Measurements from ENCODE around the gene SUSD1. TPM values are rescaled to one million over a fixed set of nuclear protein-coding genes. Genes with fewer than 3 reads are reported as not detected.

Gene SUSD1
- total and polyA plus RNA-seq, 2 of the 13 experiments (the other 11 are each of a cell fraction or from before 2014, with no cell fraction given), result 25.9 to 32.3 TPM

- DNase-seq (ENCODE audit: low spot score), result peak; percentile 60
- H4K20me1 ChIP-seq (ENCODE audit: insufficient read depth, low read length), result no peaks in the 10 kb centered on the region
- intact Hi-C loops (cut with micrococcal nuclease; ENCODE audit: unreplicated experiment), result loop anchor here (1.0 to 5.0 kb wide), 2 partner anchors 114 to 248 kb away; no protein-coding TSS in a partner anchor
- TF ChIP-seq FOSL2 (CRISPR knock-in tag; IDR thresholded peaks at IDR 0.05) (0 out of 2 replicates have a peak, but pooled peaks have one; percentile 16), ZNF350 (CRISPR knock-in tag; IDR thresholded peaks at IDR 0.05; ENCODE audit: borderline replicate concordance, low read depth) (no peak), SALL1 (CRISPR knock-in tag; IDR thresholded peaks at IDR 0.05) (peak; percentile 34; the same call in 1 of the 2 replicates), MXI1 (IDR thresholded peaks at IDR 0.05; ENCODE audit: borderline replicate concordance, low read depth, low read length) (no peak), ARID4A (CRISPR knock-in tag; IDR thresholded peaks at IDR 0.05; ENCODE audit: borderline replicate concordance) (peak; percentile 39; the same call in 1 of the 2 replicates), IRF2 (CRISPR knock-in tag; IDR thresholded peaks at IDR 0.05) (0 out of 2 replicates have a peak, but pooled peaks have one; percentile 32), ZNF432 (CRISPR knock-in tag; IDR thresholded peaks at IDR 0.05; ENCODE audit: borderline replicate concordance) (no peak), ZFP36 (IDR thresholded peaks at IDR 0.05; ENCODE audit: borderline replicate concordance, low read depth, low read length, partially characterized antibody) (no peak), RAD21 (CRISPR knock-in tag; IDR thresholded peaks at IDR 0.05) (peak; percentile 89), NFIB (CRISPR knock-in tag; IDR thresholded peaks at IDR 0.05; ENCODE audit: borderline replicate concordance) (no peak), TEAD3 (CRISPR knock-in tag; optimal IDR thresholded peaks at IDR 0.05; ENCODE audit: borderline replicate concordance) (peak; percentile 82), POLR2A (IDR thresholded peaks at IDR 0.05; ENCODE audit: insufficient read depth in 1 of 2, low read depth in 2 of 2, low read length in 2 of 2) (no peak), FOXO4 (CRISPR knock-in tag; conservative IDR thresholded peaks at IDR 0.05) (0 out of 2 replicates have a peak, but pooled peaks have one; percentile 22), TEF (CRISPR knock-in tag; IDR thresholded peaks at IDR 0.05) (no peak), ZNF616 (CRISPR knock-in tag; IDR thresholded peaks at IDR 0.05; ENCODE audit: low read depth) (no peak), SMC3 (IDR thresholded peaks at IDR 0.05; ENCODE audit: low read length) (peak; percentile 93), ZNF724P (CRISPR knock-in tag; IDR thresholded peaks at IDR 0.05; ENCODE audit: borderline replicate concordance) (no peak)
Measured at GRCh38 chr9:112112941-112113681, 62.0 kb downstream of the SUSD1 start.

More at GRCh38 chr9:112112941-112113681, 62.0 kb downstream of the SUSD1 start:
- no peak overlapping the region for H3K4me3 ChIP-seq (replicated peaks in 1 of 3; ENCODE audit: insufficient read depth in 1 of 3, low read depth in 2 of 3, low read length in 3 of 3)
- peaks cover 4 to 21% of the 10 kb centered on the region in 2 experiments; a peak in 4 of 5 replicates for H3K36me3 ChIP-seq (replicated peaks in 1 of 2; ENCODE audit: control insufficient read depth in 1 of 2, insufficient read depth in 2 of 2, low read length in 2 of 2)
- no peaks in the 10 kb centered on the region for H3K79me2 ChIP-seq (ENCODE audit: insufficient read depth, low read length)
- H3K9ac ChIP-seq (ENCODE audit: insufficient read depth, low read depth, low read length), result no peak overlapping the region
- ChIA-PET POLR2A (interaction anchor here (1.0 to 1.6 kb wide), 3 partner anchors 213 to 266 kb away, joined by 3 to 6 read pairs (median 3); partner anchors contain the start of genes HSDL2 and PTBP3), CTCF (ENCODE audit: low intra/inter-chr PET ratio, low total read pairs) (interaction anchor here (1.1 to 2.2 kb wide), 3 partner anchors 221 to 248 kb away, joined by 3 to 12 read pairs (median 4); partner anchors contain the start of gene PTBP3)
- no peak overlapping the region for H3K27ac ChIP-seq (ENCODE audit: extremely low read length, insufficient read depth, low read length)
- peaks cover 48% of the 10 kb centered on the region for H3K4me1 ChIP-seq (ENCODE audit: insufficient read depth, low read length)
- H3K27me3 ChIP-seq (ENCODE audit: control insufficient read depth in 1 of 2, insufficient read depth in 2 of 2, low read length in 2 of 2), result no peaks in the 10 kb centered on the region
- no TSS peak for BruUV-seq (replicated peaks)
- WGBS (ENCODE audit: low lambda C conversion rate), result 90% methylated on average over 4 of the region's 4 CpGs
- in situ Hi-C loops (cut with HindIII; ENCODE audit: extremely low pct_ligation_motif_present, low pct_unique_long_range_greater_than_20kb), result no loop called here
- no peak overlapping the region for H2AFZ ChIP-seq (ENCODE audit: low read length)
- ATAC-seq (peak; percentile 88), FAIRE-seq (peak; percentile 82)
- H3K4me2 ChIP-seq (ENCODE audit: low read depth, low read length), result no peak overlapping the region
- H3K9me3 ChIP-seq (ENCODE audit: low read length), result no peaks in the 10 kb centered on the region

Data from HepG2 (cell line).